ENCODE data around the gene SNUPN.

Gene SNUPN

GRCh38 chr15:75651810-75652543, 26.5 kb upstream of the SNUPN start:
- H3K9me3 ChIP-seq (ENCODE audit: control insufficient read depth in 1 of 2, low read length in 2 of 2), result no peaks in the 10 kb centered on the region
- H3K27ac ChIP-seq (ENCODE audit: low read length), result peak overlapping the region; percentile 74
- H3K27me3 ChIP-seq (ENCODE audit: low read depth, low read length), result no peaks in the 10 kb centered on the region
- peak overlapping the region; percentile 88 to 89 for H3K4me3 ChIP-seq (ENCODE audit: low read depth in 1 of 2, low read length in 2 of 2)
- H3K4me1 ChIP-seq (ENCODE audit: control insufficient read depth in 1 of 2, insufficient read depth in 2 of 2, low read length in 2 of 2), result peaks cover 27 to 62% of the 10 kb centered on the region in 2 donors
- H3K36me3 ChIP-seq (ENCODE audit: control insufficient read depth in 1 of 2, insufficient read depth in 2 of 2, low read length in 2 of 2), result peaks cover 6 to 11% of the 10 kb centered on the region in 2 donors

DNA sequence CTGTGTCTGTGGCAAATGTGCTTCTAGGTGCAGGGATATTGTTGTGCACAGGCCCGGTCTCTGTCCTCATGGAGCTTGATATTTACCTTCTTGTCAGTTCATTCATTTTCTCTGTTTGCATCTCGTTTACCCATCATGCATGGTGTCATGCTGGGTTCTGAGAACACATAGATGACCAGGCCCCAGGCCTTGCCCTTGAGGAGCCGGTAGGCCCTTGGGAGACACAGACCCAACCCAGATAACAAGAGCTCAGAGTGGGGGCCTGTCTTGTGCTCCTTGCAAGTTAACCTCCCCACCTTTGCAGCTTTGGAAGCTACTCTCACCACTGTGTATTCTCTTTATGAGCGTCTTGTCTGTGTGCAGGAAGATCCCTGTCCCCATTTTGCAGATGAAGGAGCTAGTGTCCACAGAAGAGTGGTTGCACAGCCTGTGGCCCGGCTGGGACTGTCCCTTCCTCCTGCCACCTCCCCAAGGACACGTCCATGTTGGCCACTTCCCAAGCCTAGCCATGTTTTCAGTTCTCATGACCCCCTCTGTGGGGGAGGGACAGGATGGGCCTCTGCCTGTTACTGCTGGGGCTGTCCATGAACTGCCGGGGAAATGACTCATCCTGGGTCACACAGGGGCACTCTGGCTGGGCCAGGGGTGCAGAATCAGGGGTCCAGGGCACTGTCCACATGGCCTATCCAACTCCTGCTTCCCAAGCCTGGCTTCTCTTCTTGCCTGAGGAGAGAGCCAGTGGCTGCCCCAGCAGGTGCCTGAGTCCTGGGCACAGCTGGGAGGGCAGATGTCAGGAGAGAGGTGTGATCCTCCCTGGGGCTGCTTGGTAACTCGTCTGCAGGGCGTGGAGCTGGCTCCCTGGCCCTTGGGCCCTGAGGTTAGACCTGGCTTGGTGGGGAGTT, 25.6 kb upstream of the SNUPN start:
- Histone ChIP-seq H3K9me3 (ENCODE audit: control insufficient read depth in 1 of 2, low read length in 2 of 2) (no peaks in the 10 kb centered on the region), H3K27me3 (ENCODE audit: low read depth, low read length) (no peaks in the 10 kb centered on the region), H3K27ac (ENCODE audit: low read length) (peak overlapping the region; percentile 74), H3K4me1 (ENCODE audit: control insufficient read depth in 1 of 2, insufficient read depth in 2 of 2, low read length in 2 of 2) (peaks cover 34 to 67% of the 10 kb centered on the region in 2 donors), H3K4me3 (ENCODE audit: low read depth in 1 of 2, low read length in 2 of 2) (peak overlapping the region; percentile 88 to 89), H3K36me3 (ENCODE audit: control insufficient read depth in 1 of 2, insufficient read depth in 2 of 2, low read length in 2 of 2) (peaks cover 3 to 5% of the 10 kb centered on the region in 2 donors)

DNA sequence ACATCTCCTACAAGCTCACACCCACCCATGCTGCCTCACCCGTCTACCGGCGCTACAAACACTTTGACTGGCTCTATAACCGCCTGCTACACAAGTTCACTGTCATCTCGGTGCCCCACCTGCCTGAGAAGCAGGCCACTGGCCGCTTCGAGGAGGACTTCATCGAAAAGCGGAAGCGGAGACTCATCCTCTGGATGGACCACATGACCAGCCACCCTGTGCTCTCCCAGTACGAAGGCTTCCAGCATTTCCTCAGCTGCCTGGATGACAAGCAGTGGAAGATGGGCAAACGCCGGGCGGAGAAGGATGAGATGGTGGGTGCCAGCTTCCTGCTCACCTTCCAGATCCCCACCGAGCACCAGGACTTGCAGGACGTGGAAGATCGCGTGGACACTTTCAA, 24.3 kb upstream of the SNUPN start:
- H3K27me3 ChIP-seq (ENCODE audit: low read depth, low read length), result no peaks in the 10 kb centered on the region
- H3K36me3 ChIP-seq (ENCODE audit: control insufficient read depth in 1 of 2, insufficient read depth in 2 of 2, low read length in 2 of 2), result peaks cover 3 to 5% of the 10 kb centered on the region in 2 donors
- no peak overlapping the region for H3K27ac ChIP-seq (ENCODE audit: low read length)
- peak overlapping the region; percentile 88 to 89 for H3K4me3 ChIP-seq (ENCODE audit: low read depth in 1 of 2, low read length in 2 of 2)
- H3K4me1 ChIP-seq (ENCODE audit: control insufficient read depth in 1 of 2, insufficient read depth in 2 of 2, low read length in 2 of 2), result peaks cover 37 to 64% of the 10 kb centered on the region in 2 donors
- H3K9me3 ChIP-seq (ENCODE audit: control insufficient read depth in 1 of 2, low read length in 2 of 2), result no peaks in the 10 kb centered on the region

DNA sequence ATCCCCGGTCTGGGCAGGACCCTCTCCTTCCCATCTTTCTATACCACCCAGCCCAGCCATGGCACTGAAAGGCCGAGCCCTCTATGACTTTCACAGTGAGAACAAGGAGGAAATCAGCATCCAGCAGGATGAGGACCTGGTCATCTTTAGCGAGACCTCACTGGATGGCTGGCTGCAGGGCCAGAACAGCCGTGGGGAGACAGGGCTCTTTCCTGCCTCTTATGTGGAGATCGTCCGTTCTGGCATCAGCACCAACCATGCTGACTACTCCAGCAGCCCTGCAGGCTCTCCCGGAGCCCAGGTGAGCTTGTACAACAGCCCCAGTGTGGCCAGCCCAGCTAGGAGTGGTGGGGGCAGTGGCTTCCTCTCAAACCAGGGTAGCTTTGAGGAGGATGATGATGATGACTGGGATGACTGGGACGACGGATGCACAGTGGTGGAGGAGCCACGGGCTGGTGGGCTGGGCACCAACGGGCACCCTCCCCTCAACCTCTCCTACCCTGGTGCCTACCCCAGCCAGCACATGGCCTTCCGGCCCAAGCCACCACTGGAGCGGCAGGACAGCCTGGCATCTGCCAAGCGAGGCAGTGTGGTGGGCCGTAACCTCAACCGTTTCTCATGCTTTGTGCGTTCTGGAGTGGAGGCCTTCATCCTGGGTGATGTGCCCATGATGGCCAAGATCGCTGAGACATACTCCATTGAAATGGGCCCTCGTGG, 23.7 kb upstream of the SNUPN start:
- Histone ChIP-seq H3K27ac (ENCODE audit: low read length) (peak overlapping the region; percentile 93), H3K4me3 (ENCODE audit: low read depth in 1 of 2, low read length in 2 of 2) (peak overlapping the region; percentile 88 to 89), H3K36me3 (ENCODE audit: control insufficient read depth in 1 of 2, insufficient read depth in 2 of 2, low read length in 2 of 2) (peaks cover 2 to 5% of the 10 kb centered on the region in 2 donors), H3K9me3 (ENCODE audit: control insufficient read depth in 1 of 2, low read length in 2 of 2) (no peaks in the 10 kb centered on the region), H3K27me3 (ENCODE audit: low read depth, low read length) (no peaks in the 10 kb centered on the region), H3K4me1 (ENCODE audit: control insufficient read depth in 1 of 2, insufficient read depth in 2 of 2, low read length in 2 of 2) (peaks cover 37 to 58% of the 10 kb centered on the region in 2 donors)

DNA sequence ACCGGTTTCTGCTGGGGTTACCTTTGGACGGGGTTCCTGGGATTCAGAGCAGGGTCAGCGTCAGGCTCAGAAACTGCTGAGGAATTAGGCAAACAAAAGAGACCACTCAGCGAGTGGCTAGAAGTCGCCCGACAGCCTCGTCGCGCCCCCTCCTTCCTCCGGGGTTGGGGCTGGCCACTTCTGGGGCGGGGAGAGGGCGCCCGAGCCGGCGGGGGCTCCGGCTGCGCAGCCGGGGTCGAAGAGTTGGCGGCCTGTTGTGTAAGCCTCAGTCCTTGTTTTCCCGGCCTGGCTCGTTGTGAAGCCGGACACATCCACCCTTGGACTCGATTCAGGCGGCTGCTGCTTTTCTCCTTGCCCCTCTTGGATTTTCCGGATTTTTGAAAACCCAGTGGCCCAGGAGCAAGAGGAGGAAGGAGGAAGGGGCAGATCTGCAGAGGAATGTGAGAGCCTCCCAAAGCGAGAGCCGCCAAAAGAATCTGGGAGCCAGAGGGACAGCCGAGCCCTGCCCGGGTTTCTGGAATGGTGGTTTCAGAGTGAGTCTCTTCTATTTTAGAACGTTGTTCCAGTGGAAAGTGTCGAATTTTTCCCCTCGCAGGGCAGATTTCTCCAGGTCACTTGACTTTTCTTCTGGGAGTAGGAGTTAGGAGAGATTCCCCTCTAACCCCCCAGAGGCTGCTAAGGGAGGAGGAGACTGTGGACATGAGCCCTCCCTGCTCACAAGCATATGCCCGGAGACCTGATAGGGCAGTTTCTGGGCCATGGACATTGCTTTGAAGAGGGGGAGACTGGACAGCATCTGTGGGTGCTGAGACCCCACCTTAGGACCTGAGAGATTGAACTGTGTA, 22.9 kb upstream of the SNUPN start:
- Histone ChIP-seq H3K4me3 (ENCODE audit: low read depth in 1 of 2, low read length in 2 of 2) (peak overlapping the region; percentile 88 to 89), H3K4me1 (ENCODE audit: control insufficient read depth in 1 of 2, insufficient read depth in 2 of 2, low read length in 2 of 2) (peaks cover 37 to 53% of the 10 kb centered on the region in 2 donors), H3K36me3 (ENCODE audit: control insufficient read depth in 1 of 2, insufficient read depth in 2 of 2, low read length in 2 of 2) (peaks cover 0 to 5% of the 10 kb centered on the region in 2 donors), H3K27ac (ENCODE audit: low read length) (peak overlapping the region; percentile 93), H3K27me3 (ENCODE audit: low read depth, low read length) (no peaks in the 10 kb centered on the region), H3K9me3 (ENCODE audit: control insufficient read depth in 1 of 2, low read length in 2 of 2) (no peaks in the 10 kb centered on the region)

DNA sequence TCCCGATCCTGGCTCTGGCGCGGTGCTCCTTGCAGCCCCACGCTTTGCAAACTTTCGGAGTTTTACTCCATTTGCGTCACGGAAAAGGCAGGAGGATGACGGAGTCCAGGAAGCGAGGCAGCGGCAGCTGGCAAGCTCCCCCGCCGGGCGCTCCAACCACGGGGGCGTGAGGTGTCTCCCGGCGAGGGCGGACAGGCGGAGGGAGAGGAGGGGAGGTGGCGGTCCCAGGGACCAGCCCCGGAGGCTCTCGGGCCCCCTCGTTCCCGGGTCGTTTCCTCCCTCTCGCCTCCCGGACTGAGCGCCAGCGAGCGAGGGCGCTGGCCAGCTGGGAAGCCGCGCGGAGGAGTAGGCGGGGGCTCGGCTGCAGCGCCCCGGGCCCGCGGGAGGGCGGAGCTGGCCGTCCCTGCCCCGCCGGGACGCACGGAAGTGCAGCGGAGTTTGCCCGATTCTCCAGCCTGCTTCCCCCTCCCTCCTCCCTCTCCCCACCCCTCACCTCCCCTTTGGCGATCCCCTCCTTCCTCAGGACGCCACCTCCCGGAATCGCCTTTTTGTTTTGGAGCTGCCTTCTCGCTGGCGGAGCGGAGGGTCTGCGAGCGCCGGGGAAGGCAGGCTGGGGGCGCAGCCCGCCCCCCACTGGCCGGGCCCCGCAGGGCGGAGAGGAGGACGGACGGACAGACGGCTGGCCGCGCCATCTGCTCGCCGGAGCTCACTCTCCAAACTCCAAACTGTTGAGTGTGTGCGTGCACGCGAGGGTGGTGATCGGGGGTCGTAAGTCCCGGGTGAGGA, 22.0 kb upstream of the SNUPN start, which contains the start of gene SNX33:
SNX33 (plus strand) TSS at position 543 of the 786 bp plus-strand sequence. CDS start 1,191 bp downstream, outside the sequence.
- Histone ChIP-seq H3K27ac (ENCODE audit: low read length) (peak within 1 kb of the TSS; percentile 93), H3K4me3 (ENCODE audit: low read depth in 1 of 2, low read length in 2 of 2) (peak within 1 kb of the TSS; percentile 88 to 89), H3K4me1 (ENCODE audit: control insufficient read depth in 1 of 2, insufficient read depth in 2 of 2, low read length in 2 of 2) (peaks cover 32 to 45% of the 10 kb centered on the region in 2 donors), H3K9me3 (ENCODE audit: control insufficient read depth in 1 of 2, low read length in 2 of 2) (no peaks in the 10 kb centered on the region), H3K27me3 (ENCODE audit: low read depth, low read length) (no peaks in the 10 kb centered on the region), H3K36me3 (ENCODE audit: control insufficient read depth in 1 of 2, insufficient read depth in 2 of 2, low read length in 2 of 2) (peaks cover 0 to 5% of the 10 kb centered on the region in 2 donors)

- H3K4me1 ChIP-seq (ENCODE audit: control insufficient read depth in 1 of 2, insufficient read depth in 2 of 2, low read length in 2 of 2), result peaks cover 27 to 39% of the 10 kb centered on the region in 2 donors
- no peaks in the 10 kb centered on the region for H3K9me3 ChIP-seq (ENCODE audit: control insufficient read depth in 1 of 2, low read length in 2 of 2)
- no peaks in the 10 kb centered on the region for H3K27me3 ChIP-seq (ENCODE audit: low read depth, low read length)
- H3K36me3 ChIP-seq (ENCODE audit: control insufficient read depth in 1 of 2, insufficient read depth in 2 of 2, low read length in 2 of 2), result peaks cover 0 to 5% of the 10 kb centered on the region in 2 donors
- peak overlapping the region; percentile 93 for H3K27ac ChIP-seq (ENCODE audit: low read length)
- peak overlapping the region; percentile 88 to 89 for H3K4me3 ChIP-seq (ENCODE audit: low read depth in 1 of 2, low read length in 2 of 2)
Measured at GRCh38 chr15:75646944-75647364, 21.4 kb upstream of the SNUPN start.

DNA sequence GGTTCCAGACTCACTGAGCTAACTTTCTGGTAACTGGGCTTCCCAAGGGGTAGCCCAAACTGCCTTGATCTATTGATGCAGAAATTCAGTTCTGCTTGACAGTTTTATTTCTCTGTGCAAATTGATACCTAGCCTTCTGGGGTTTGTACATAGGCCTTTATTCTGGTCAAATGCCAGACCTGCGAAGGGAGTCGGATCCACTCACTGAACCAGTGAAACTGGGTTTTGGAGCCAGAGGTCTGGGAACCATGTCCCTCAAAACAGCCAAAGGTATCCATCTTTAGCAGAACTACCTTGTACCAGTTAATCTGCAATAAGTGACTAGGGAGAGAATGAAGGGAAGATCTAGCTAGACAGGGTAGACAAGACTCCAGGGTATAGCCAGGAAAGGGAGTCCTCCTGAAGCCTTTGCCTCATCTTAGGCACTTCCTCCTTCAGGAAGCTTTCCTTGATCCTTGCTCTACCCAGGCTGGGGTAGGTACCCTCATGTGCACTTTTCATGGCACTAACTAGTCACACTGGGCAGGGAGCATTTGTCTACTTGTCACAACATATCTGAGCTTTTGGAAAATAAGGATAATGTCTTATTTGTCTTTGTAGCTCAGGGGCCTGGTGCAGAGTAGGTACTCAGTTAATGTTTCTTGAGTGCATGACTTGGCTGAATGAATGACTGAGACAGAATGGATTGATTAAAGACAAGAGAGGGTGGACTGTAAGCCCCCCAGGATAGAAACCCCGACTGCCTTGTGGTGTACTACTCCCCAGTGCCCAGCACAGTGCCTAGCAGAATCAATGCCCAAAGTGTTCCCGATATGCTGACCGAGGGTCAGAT, 20.8 kb upstream of the SNUPN start:
- Histone ChIP-seq H3K27me3 (ENCODE audit: low read depth, low read length) (no peaks in the 10 kb centered on the region), H3K4me3 (ENCODE audit: low read depth in 1 of 2, low read length in 2 of 2) (peak overlapping the region; percentile 88 to 89), H3K9me3 (ENCODE audit: control insufficient read depth in 1 of 2, low read length in 2 of 2) (no peaks in the 10 kb centered on the region), H3K36me3 (ENCODE audit: control insufficient read depth in 1 of 2, insufficient read depth in 2 of 2, low read length in 2 of 2) (peaks cover 0 to 5% of the 10 kb centered on the region in 2 donors), H3K27ac (ENCODE audit: low read length) (peak overlapping the region; percentile 93), H3K4me1 (ENCODE audit: control insufficient read depth in 1 of 2, insufficient read depth in 2 of 2, low read length in 2 of 2) (peaks cover 23 to 32% of the 10 kb centered on the region in 2 donors)

- H3K27ac ChIP-seq (ENCODE audit: low read length), result no peak overlapping the region
- H3K9me3 ChIP-seq (ENCODE audit: control insufficient read depth in 1 of 2, low read length in 2 of 2), result no peaks in the 10 kb centered on the region
- H3K27me3 ChIP-seq (ENCODE audit: low read depth, low read length), result no peaks in the 10 kb centered on the region
- H3K4me3 ChIP-seq (ENCODE audit: low read depth in 1 of 2, low read length in 2 of 2), result no peak overlapping the region
- peaks cover 17 to 20% of the 10 kb centered on the region in 2 donors for H3K4me1 ChIP-seq (ENCODE audit: control insufficient read depth in 1 of 2, insufficient read depth in 2 of 2, low read length in 2 of 2)
- H3K36me3 ChIP-seq (ENCODE audit: control insufficient read depth in 1 of 2, insufficient read depth in 2 of 2, low read length in 2 of 2), result peaks cover 0 to 2% of the 10 kb centered on the region in 2 donors
Measured at GRCh38 chr15:75644376-75644775, 18.9 kb upstream of the SNUPN start.
